ENCODE measurements around the gene PGAM2.

DNA sequence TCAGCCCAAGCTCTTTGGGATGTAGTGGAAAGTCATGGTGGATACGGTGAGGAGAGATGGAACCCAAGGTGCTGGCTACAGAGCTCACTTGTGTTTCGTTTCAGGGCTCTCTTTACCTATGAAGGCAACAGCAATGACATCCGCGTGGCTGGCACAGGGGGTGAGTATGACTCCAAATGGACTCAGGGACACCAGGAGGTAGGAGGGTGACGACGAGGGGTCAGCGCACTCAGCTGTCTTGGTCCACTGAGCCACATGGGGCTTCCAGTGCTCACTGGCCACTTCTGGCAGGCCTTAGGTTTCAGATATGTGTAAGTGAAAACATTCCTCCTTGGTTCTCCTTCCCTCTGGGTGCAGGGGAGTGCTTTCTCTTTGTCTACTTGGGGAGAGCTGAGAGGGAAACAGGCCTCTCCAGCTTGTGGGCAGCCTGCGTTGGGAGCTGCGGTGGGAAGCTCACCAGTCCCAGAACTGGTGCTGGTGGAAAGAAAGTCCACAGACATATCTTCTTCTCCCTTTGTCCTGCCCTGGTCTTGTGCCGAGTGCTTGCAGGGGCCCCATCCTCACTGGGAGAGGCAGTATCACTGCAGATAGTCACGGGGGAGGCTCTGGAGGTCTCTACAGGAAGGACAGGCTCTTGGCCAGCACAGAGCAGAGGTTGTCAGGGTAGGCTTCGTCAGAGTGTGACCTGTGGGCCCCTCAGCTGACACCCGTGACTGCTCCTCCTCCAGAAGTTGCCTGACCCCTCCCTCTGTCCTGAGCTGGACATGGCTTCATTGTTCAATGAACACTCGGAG is 15.0 kb downstream of the PGAM2 start:
- TF ChIP-seq, protein P1, sequence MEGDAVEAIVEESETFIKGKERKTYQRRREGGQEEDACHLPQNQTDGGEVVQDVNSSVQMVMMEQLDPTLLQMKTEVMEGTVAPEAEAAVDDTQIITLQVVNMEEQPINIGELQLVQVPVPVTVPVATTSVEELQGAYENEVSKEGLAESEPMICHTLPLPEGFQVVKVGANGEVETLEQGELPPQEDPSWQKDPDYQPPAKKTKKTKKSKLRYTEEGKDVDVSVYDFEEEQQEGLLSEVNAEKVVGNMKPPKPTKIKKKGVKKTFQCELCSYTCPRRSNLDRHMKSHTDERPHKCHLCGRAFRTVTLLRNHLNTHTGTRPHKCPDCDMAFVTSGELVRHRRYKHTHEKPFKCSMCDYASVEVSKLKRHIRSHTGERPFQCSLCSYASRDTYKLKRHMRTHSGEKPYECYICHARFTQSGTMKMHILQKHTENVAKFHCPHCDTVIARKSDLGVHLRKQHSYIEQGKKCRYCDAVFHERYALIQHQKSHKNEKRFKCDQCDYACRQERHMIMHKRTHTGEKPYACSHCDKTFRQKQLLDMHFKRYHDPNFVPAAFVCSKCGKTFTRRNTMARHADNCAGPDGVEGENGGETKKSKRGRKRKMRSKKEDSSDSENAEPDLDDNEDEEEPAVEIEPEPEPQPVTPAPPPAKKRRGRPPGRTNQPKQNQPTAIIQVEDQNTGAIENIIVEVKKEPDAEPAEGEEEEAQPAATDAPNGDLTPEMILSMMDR (IDR thresholded peaks at IDR 0.05): no peak
- TF ChIP-seq POLR2A (IDR thresholded peaks at IDR 0.05): no peak

All from thyroid gland (tissue), 4 donors.